WERI-Rb-1 (cell line): Measurements from ENCODE around the gene NRIP2.

Experiments used
- DNase-seq: peaks from one replicate; pipeline ENCODE4 v3.0.0-alpha.2; 2020
- H3K27ac ChIP-seq: fragments of 250-450 bp; sonication (Bioruptor Pico); 2 replicates; pipeline ENCODE4 v1.5.1; 2020; ENCODE audit warnings: mild to moderate bottlenecking, moderate library complexity
- H3K27me3 ChIP-seq: fragments of 250-450 bp; sonication (Bioruptor Pico); 2 replicates; pipeline ENCODE4 v1.5.1; 2021; ENCODE audit warnings: mild to moderate bottlenecking, low read depth, moderate library complexity; ENCODE audit not compliant: insufficient read depth, severe bottlenecking
- H3K36me3 ChIP-seq: fragments of 250-450 bp; sonication (Bioruptor Pico); 2 replicates; pipeline ENCODE4 v1.5.1; 2020; ENCODE audit warnings: mild to moderate bottlenecking, moderate library complexity
- H3K4me3 ChIP-seq: 2 replicates; pipeline ENCODE4 v1.5.1; 2011; ENCODE audit warnings: low read depth, mild to moderate bottlenecking, control low read depth, low read length
- H3K9me3 ChIP-seq: fragments of 250-450 bp; sonication (Bioruptor Pico); 2 replicates; pipeline ENCODE4 v1.5.1; 2021; ENCODE audit warnings: mild to moderate bottlenecking, moderate library complexity; ENCODE audit not compliant: severe bottlenecking
- CTCF ChIP-seq: IDR thresholded peaks from 2 replicates; pipeline ENCODE4 v1.5.1; 2011; ENCODE audit warnings: low read depth, mild to moderate bottlenecking, control low read depth, inconsistent platforms, low read length

Gene NRIP2

GRCh38 chr12:2835691-2836403, 1.0 kb upstream of the NRIP2 start:
- H3K27ac ChIP-seq: no peak overlapping the region
- no peaks in the 10 kb centered on the region for H3K27me3 ChIP-seq
- TF ChIP-seq CTCF: no peak
- H3K4me3 ChIP-seq: no peak overlapping the region
- DNase-seq: no peak
- no peaks in the 10 kb centered on the region for H3K9me3 ChIP-seq
- H3K36me3 ChIP-seq: no peaks in the 10 kb centered on the region; the same call in 1 of the 2 replicates

- H3K9me3 ChIP-seq: no peaks in the 10 kb centered on the region
- no peak overlapping the region for H3K4me3 ChIP-seq
- TF ChIP-seq CTCF: no peak
- no peak overlapping the region for H3K27ac ChIP-seq
- peaks cover 3% of the 10 kb centered on the region for H3K36me3 ChIP-seq
- DNase-seq: no peak
- H3K27me3 ChIP-seq: no peaks in the 10 kb centered on the region
Measured at GRCh38 chr12:2833810-2834209, 1.0 kb downstream of the NRIP2 start.

- Histone ChIP-seq H3K9me3 (no peaks in the 10 kb centered on the region), H3K4me3 (no peak overlapping the region), H3K27me3 (no peaks in the 10 kb centered on the region), H3K36me3 (peaks cover 5% of the 10 kb centered on the region), H3K27ac (no peak overlapping the region)
- DNase-seq: no peak
- no peak for TF ChIP-seq CTCF
Measured at GRCh38 chr12:2833327-2833726, 1.5 kb downstream of the NRIP2 start.

- Histone ChIP-seq H3K27ac (no peak overlapping the region), H3K27me3 (no peaks in the 10 kb centered on the region), H3K4me3 (no peak overlapping the region), H3K9me3 (no peaks in the 10 kb centered on the region), H3K36me3 (peaks cover 12% of the 10 kb centered on the region)
- no peak for TF ChIP-seq CTCF
- DNase-seq: no peak
Measured at GRCh38 chr12:2832550-2833127, 2.2 kb downstream of the NRIP2 start.

GRCh38 chr12:2829275-2829674, 5.6 kb downstream of the NRIP2 start:
- TF ChIP-seq CTCF: no peak
- no peak for DNase-seq
- H3K27ac ChIP-seq: no peak overlapping the region
- no peaks in the 10 kb centered on the region for H3K27me3 ChIP-seq
- H3K4me3 ChIP-seq: no peak overlapping the region
- H3K36me3 ChIP-seq: peaks cover 35% of the 10 kb centered on the region
- H3K9me3 ChIP-seq: no peaks in the 10 kb centered on the region
